GM12875 (cell line): Measurements from ENCODE around the gene CDKL5.

Source experiments
- H3K4me3 ChIP-seq: one replicate; pipeline ENCODE4 v1.5.1; 2011; ENCODE audit warnings: low read depth, low read length, control low read depth
- TF ChIP-seq, protein P1 (sequence below): IDR thresholded peaks from 2 replicates; pipeline ENCODE4 v1.5.1; 2011; ENCODE audit warnings: low read depth, mild to moderate bottlenecking, control low read depth, inconsistent platforms, low read length, moderate library complexity, borderline replicate concordance; ENCODE audit not compliant: insufficient read depth

The CDKL5 gene

DNA sequence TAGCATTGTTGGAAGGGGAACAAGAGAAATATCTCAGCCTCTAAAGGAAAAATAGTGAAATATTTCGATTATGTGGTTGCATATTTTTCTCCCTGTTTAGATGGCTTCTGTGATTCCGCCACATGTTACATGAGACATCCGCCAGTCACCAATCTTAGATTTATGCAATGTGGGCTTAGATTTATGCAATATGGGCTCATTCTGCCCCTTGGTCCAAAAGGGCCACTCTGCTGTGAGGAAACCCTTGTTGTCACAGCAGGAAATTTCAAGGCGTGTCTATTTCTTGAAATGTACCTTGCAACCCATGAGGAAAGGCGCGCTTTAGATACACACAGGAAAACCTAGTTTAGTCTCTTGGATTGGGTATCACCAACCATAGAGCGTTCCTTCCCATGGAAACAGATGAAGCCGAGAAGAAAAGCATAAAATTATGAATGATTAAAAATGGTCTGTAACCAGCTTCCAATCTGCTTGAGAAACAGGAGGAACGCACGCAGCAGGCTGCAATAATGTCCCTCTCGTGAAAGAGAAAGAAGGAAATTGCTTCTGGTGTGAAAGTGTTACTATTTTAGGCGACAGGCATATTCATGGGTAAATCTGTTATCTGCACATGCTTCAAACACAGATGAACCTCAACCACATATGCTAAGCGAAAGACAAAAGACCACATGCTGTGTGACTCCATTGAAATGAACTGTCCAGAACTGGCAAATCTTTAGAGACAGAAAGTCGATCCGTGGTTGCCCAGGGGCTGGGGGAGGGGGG, 242.8 kb downstream of the CDKL5 start:
- TF ChIP-seq, protein P1, sequence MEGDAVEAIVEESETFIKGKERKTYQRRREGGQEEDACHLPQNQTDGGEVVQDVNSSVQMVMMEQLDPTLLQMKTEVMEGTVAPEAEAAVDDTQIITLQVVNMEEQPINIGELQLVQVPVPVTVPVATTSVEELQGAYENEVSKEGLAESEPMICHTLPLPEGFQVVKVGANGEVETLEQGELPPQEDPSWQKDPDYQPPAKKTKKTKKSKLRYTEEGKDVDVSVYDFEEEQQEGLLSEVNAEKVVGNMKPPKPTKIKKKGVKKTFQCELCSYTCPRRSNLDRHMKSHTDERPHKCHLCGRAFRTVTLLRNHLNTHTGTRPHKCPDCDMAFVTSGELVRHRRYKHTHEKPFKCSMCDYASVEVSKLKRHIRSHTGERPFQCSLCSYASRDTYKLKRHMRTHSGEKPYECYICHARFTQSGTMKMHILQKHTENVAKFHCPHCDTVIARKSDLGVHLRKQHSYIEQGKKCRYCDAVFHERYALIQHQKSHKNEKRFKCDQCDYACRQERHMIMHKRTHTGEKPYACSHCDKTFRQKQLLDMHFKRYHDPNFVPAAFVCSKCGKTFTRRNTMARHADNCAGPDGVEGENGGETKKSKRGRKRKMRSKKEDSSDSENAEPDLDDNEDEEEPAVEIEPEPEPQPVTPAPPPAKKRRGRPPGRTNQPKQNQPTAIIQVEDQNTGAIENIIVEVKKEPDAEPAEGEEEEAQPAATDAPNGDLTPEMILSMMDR = no peak

DNA sequence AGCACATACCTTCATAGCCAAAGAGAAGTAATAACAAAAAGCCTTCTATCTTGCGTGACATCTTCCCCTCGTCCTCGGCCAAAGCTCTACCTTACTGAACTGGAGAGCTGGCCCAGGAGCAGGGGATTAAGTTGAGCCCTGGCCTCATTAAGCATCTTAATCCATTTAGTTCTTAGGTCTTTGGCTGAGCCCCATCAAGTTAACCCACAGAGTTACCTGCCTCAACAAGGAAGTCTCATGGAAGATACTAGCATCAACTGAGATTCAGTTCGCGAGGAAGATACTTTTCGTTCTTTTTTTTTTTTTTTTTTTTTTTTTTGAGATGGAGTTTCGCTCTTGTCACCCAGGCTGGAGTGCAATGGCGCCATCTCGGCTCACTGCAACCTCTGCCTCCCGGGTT, 246.6 kb downstream of the CDKL5 start, which contains the start of gene RS1:
RS1 (minus strand) TSS at position 101 of the 400 bp plus-strand sequence; CDS start at position 61, 40 bp downstream.
- TF ChIP-seq, protein P1 = no peak

More for the DNA sequence above, 242.8 kb downstream of the CDKL5 start:
- no peak overlapping the region for H3K4me3 ChIP-seq

DNA sequence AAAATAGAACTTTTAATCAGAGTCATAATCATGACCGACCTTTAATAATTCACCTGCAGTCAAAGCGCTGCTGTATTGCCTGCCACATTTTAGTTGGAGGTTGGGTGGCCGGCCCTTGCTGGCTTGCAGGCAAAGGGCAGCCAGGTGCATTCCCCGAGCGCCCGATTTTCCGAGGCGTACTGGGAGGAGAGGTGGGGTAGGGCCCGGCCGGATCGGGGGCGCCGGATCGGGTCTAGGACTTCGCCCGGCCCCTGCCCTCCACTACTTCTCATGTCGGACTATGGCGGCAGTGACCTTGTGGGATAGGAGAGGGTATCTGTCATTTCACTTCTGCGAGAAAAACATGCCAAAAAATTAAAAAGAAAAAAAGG, 249.0 kb downstream of the CDKL5 start:
- TF ChIP-seq, protein P1 = no peak
- H3K4me3 ChIP-seq = peak overlapping the region; percentile 45

More for the DNA sequence above, 246.6 kb downstream of the CDKL5 start, which contains the start of gene RS1:
- H3K4me3 ChIP-seq = no peak within 1 kb of the TSS

DNA sequence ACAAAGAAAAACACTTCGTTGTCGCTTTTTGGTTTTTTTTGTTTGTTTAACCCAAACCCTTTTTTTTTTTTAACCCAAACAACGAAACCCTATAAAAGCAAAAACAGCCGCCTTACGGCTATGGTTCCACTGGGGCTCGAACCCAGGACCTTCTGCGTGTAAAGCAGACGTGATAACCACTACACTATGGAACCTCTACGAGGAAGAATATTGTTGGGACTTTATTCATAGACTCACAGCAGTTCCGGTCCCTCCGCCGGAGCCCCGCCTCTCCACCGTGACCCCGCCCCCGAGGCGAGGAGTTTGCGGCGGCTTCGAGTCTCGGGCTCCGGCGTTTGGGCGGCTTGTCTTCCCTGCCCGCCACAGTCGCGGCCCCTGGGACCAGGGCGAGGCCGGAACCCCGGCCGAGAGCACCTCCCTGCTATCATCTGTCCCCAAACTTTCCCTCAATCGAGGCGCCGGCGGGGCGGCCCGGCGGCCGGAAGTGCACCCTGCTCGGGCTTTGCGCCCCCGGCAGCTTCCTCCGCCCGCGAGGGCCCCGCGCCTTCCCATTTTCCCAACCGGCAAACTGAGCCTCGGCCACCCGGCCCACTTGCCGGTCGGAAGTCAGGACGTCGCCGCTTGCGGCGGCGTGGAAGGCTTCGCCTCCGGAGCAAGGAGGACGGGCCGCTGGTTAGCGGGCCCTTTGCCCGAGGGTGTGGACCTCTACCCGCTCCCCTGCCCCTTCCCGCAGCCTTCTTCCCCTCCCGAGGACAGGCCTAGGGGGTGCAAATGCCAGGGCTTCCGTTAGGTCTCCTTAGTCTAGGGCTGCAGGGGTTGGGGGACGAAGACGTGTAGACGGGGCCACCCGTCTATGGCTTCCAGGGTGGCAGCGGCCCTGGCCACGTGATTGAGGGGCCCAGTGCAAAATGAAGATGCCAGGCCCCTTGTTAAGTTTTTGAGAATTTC, 249.7 kb downstream of the CDKL5 start:
- H3K4me3 ChIP-seq = peak overlapping the region; percentile 55
- TF ChIP-seq, protein P1 = no peak

DNA sequence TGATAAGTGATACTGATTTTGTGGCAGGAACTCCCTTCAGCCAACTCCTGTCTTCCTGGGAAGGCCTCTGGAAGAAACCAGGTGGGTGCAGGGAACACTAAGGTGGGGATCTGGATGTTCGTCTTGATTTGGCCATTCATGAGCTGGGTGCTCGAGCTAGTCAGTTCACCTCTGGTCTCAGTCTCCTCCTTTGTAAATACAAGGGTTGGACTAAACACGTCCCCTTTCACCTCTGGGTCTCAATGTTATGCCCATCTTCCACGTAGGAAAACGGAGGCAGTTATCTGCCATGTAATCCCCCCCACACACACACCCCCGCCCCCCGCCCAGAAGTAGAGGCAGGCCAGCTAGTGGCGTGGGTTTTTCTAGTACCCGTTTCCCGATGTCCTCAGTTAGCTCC, 250.6 kb downstream of the CDKL5 start:
- H3K4me3 ChIP-seq = no peak overlapping the region
- TF ChIP-seq, protein P1 = no peak

DNA sequence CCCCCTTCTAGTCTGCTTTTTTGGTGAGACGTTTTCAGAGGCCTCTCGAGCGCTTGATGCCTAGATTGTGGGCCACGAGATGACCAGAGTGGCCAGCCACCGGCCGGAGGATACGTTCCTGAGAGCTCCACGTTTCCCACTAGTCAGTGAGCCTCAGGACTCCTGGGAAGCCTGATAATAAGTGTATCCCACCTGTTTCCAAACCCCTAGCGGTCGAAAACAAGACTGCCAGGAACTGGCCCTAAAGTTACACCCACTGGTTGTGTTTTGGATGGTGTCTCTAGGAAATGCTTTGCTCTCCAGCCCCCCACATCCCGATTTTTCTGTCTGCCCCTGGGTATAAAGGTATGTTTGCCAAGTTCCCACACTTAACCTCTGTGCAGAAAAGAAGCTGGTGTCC, 251.1 kb downstream of the CDKL5 start:
- no peak overlapping the region for H3K4me3 ChIP-seq
- TF ChIP-seq, protein P1 = no peak
